GM18861 (cell line): ENCODE measurements around the gene CNNM1.

ENCODE experiments used
- ATAC-seq: cut with Tn5 transposase; IDR thresholded peaks from one replicate; pipeline ENCODE4 v1.9.1; 2021; ENCODE audit not compliant: unreplicated experiment

Gene CNNM1

DNA sequence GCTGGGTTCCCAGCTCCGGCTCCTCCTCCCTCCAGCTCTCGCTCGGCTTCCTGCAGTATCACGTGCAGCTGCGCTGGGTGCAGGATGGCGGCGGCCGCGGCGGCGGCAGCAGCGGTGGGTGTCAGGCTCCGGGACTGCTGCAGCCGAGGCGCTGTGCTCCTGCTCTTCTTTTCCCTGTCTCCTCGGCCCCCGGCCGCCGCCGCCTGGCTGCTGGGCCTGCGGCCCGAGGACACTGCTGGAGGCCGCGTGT lies at the start of gene CNNM1:
Gene CNNM1, plus strand, starts transcription at position 53 of the 250 bp plus-strand sequence. Its CDS starts 32 bp downstream, at position 85.
- ATAC-seq = peak; percentile 71

- peak; percentile 14 for ATAC-seq
Observed at GRCh38 chr10:99279626-99280111, 49.5 kb upstream of the CNNM1 start.

- peak; percentile 89 for ATAC-seq
Observed at GRCh38 chr10:99280472-99280871, 48.7 kb upstream of the CNNM1 start.

DNA sequence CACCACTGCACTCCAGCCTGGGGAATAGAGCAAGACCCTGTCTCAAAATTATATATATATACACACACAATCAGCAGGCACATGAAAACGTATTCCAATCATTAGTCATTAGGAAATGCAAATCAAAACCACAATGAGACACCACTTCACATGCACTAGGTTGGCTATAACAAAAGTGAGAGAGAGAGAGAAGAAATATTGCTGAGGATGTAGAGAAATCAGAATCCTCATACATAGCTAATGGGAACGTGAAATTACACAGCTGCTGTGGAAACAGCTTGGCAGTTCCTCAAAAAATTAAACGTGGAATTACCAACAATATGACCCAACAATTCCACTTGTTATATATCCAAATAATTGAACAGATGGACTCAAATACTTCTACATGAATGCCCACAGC lies 43.3 kb upstream of the CNNM1 start:
- no peak for ATAC-seq

DNA sequence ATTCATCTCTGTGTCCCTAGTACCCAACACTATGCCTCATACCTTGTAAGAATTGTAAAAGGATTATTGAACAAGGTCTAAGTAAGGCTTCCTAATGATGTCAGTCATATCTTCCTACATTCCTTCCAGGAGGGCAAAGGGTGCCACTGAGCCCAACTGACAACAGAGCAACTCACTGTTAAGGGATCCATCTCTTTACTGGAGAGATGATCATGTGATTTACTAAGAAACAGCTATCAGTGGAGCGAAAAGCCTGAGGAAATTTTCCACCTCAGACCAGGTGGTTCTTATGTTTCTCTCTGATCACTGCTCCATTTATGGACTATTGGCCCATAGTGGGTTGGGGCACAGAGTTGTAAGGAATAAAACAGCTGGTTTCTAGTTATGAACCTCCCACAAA lies 38.9 kb upstream of the CNNM1 start:
- no peak for ATAC-seq

DNA sequence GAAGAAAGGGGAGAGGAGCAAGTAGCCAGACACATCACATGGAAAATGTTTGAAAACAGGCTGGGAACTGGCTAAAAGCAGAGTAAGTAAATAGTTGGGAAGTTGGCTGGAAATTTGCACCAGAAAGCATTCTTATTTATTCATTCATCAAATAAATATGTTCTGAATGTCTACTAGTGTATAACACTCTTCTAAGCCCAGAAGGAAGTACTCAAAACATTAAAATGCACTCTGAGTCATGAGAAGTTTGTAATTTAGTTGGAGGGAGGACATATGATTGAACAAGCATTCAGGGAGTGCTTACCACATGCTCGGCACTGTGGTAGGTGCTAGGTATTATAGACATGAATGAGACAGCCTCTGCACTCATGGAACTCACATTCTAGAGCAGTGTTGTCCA lies 37.0 kb upstream of the CNNM1 start:
- ATAC-seq = no peak

DNA sequence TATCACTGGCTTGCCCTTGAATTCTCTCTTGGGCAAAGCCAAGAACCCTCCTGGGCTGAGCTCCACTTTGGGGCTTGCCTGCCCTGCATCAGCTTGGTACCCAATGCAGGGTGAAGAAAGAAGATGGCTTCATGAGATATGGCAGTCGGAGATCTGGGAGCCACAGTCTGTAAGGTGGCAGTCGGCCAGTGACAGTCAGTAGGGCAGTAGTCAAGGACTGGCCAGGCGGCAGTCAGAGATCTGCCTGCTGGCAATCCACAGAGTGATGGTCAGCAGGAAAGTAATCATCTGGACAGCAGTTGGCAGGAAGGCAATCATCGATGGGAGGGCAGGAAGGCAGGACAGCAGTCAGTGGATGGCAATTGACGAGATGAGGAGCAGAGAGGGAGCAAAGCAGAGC lies 32.6 kb upstream of the CNNM1 start:
- no peak for ATAC-seq

GRCh38 chr10:99297033-99297432 lies 32.1 kb upstream of the CNNM1 start:
- ATAC-seq = no peak

DNA sequence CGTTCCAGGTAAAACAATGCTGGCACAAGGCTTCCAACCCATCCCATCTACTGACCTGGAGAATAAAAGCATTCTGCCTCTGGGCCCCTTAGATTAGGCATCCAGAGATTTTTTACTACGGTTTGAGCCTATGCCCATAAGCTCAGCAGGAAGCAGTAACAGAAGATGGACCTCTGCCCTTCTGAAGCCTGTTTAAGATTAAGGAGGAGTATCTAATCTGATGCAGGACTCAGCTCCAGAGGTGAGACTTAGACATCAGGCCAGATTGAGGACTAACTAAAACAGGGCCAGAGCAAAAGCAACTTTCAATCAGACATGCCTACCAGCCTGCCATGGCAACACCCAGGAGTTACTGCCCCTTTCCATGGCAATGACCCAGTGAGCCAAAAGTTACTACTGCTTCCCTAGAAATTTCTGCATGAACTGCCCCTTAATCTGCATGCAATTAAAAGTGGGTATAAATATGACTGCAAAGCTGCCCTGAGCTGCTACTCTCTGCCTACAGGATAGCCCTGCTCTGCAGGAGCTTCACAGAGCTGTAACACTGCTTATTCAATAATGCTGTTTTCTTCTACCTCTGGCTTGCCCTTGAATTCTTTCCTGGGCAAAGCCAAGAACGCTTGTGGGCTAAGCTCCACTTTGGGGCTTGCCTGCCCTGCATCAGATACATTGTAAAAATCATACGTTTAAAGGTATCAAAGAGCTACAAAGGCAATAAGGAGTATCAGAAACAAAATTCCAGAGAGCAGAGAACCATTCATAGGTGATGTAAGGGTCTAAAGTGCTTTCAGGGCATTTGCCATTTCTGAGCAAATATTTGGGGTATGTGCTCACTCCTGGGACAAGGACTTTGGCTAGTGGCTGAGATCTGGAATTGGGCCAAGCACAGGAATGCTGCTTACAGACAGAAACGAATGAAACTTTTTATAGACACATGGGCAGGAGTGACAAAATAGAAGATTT lies 25.0 kb upstream of the CNNM1 start:
- no peak for ATAC-seq

DNA sequence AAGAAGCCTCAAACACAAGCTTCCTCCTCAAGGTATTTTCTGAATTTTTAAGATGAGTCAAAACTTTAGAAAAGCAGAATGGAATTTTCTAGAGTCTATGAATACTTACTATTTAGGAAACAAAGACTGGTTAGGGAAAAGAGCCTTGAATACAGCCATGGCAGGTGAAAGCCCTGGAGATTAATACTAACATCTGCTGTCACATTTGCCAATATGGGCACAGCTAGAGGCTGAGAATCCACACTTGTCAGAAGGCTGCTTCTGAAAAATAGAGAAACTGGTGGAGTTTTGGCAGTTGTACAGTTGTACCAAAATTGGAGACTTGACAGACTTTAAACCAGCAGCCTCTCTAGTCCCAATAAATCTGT lies 24.3 kb upstream of the CNNM1 start:
- ATAC-seq = no peak

DNA sequence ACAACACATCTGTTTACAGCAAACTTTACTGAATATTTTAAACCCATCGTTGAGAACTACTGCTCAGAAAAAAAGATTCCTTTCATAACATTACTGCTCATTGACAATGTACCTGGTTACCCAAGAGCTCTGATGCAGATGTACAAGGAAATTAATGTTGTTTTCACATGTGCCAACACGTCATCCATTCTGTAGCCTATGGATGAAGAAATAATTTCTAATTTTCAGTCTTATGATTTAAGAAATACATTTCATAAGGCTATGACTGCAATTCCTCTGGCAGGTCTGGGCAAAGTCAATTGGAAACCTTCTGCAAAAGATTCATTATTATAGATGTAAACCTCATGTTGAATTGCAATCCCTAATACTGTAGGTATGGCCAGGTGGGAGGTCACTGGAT lies 16.7 kb upstream of the CNNM1 start:
- ATAC-seq = no peak

DNA sequence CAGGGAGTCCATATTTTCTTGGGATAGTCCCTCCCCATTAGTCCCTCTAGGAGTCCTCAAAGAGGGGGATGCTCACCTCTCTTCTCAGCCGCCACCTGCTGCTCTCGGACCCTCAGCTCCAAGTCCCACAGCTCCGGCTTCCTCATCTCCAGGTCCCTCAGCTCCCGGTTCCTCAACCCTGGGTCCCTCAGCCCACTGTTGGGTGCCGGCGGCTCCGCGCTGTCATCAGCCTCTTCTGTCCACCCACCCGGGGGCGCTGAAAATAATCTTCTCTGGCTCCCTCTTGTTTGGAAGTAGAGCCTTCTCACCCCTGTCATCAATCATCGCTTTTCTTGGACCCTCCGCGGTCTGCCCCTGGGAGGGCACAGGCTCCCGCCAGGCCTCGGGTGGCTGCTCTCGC lies 13.3 kb upstream of the CNNM1 start:
- ATAC-seq = no peak

DNA sequence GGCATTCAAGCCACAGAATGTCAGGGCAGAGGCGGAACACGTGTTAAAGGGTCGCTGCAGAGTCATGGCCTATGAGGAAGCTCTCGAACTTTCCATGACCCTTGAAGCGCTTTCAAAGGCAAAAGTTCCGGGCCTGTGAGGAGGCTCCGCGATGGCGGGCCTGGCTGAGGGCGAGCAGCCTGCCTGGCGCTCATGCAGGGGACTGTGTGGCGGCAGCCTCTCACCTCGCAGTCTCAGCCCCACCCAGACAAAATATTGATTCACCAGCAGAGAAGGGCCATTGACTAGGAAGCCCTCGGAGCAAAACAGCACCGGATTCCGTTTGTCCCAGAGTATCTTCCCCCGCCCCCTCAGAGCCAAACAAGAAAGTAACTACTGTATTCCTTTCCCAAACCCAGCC lies 12.8 kb upstream of the CNNM1 start:
- ATAC-seq = no peak

DNA sequence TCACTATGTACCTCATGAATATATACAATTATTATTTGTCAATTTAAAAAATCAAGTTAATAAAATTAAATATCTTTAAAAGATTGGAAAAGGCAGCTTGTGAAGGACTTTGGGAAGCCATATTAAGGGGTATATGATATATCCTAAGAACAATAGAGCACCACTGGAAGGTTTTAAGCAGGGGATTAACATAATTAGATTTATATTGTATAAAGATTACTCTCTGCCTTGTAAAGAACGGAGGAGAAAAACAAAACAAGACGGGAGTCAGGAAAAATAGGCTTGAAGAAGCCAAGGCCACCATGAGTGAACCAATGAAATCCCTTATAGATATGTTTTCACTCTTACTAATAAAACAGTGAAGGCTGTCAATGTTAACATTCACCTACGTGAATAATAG lies 11.1 kb upstream of the CNNM1 start:
- ATAC-seq = no peak

- ATAC-seq = no peak
Observed at GRCh38 chr10:99318475-99318874, 10.7 kb upstream of the CNNM1 start.

DNA sequence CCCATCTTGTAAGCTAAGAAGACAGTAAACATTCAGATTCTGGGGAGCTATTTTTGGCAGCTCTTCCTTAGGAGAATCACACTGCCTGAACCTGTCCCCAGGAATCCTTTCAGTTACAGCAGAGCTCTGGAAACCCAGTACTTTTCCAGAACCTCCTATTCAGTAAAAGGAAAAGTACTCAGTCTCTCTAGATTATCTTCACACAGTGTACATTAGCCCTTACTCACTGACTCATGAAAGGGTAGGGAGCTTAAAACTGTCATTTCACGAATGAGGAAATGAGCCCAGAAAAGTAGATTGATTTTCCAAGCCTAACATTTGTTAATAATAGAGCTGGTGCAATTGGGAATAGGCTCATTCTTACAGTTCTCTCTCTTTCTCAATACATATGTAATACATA lies 3.9 kb upstream of the CNNM1 start:
- no peak for ATAC-seq

DNA sequence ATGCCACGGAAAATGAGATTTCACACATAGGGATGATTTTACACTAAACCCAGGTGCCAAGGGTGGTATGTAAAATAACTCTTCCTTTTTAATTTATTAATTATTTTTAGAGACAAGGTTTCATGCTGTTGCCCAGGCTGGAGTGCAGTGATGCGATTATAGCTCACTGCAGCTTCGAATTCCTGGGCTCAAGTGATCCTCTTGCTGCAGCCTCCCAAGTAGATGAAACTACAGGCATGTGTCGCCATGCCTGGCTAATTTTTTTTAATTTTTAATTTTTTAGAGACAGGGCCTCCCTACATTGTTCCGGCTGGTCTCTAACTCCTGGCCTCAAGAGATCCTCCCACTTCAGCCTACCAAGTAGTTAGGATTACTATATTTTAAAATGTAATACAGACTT lies 2.3 kb upstream of the CNNM1 start:
- no peak for ATAC-seq

- no peak for ATAC-seq
Observed at GRCh38 chr10:99328579-99329303, 415 bp upstream of the CNNM1 start.

GRCh38 chr10:99329554-99330346 lies 594 bp downstream of the CNNM1 start:
- peak; percentile 29 for ATAC-seq

DNA sequence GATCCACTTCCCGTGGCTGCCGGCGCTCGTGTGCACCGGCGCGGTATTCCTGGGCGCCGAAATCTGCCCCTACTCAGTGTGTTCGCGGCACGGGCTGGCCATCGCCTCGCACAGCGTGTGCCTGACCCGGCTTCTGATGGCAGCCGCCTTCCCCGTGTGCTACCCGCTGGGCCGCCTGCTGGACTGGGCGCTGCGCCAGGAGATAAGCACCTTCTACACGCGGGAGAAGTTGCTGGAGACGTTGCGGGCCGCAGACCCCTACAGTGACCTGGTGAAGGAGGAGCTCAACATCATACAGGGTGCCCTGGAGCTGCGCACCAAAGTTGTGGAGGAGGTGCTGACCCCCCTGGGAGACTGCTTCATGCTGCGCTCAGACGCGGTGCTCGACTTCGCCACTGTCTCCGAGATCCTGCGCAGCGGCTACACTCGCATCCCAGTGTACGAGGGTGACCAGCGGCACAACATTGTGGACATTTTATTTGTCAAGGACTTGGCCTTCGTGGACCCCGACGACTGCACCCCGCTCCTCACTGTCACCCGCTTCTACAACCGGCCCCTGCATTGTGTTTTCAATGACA lies 1.3 kb downstream of the CNNM1 start:
- ATAC-seq = peak; percentile 14

DNA sequence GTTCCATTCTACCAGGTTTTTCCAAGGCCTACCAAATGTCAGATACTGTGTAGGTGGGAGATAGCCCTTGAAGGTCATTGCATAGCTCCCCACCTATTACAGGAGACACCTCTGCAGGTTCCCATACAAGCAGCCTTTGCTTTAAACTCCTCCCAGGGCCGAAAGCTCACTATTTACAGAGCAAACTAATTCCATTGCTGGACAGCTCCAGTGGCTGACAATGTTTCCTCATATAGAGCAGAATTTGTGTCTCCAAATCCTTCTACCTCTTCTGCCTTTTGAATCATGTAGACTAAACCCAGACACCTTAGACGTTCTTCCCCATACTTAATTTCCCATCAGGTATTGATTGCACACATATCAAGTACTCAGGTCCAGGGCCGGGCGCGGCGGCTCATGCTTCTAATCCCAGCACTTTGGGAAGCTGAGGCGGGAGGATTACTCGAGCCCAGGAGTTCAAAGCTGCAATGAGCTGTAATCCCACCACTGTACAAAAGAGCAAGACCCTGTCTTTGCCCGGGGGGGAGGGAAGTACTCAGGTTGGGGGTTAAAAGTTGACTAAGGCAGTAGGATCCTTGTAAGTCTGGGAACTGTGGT lies 2.1 kb downstream of the CNNM1 start:
- no peak for ATAC-seq
